ENCODE measurements around the gene HLA-A. TPM values are rescaled to one million over a fixed set of nuclear protein-coding genes. Genes with fewer than 3 reads are reported as not detected.
A peak's percentile ranks its signal among the peaks of the same experiment; 100 is the strongest.

Gene HLA-A
- total RNA-seq, 1 donor from 2014 or later, result 187 TPM

GRCh38 chr6:29933955-29934354 is 8.4 kb upstream of the HLA-A start:
- no peak for DNase-seq (ENCODE audit: low spot score)
- Mint-ChIP-seq H3K27ac (ENCODE audit: unreplicated experiment) (no peak overlapping the region), H3K9me3 (ENCODE audit: low read depth) (peaks cover 2% of the 10 kb centered on the region), H3K4me1 (ENCODE audit: low read depth) (no peaks in the 10 kb centered on the region), H3K36me3 (ENCODE audit: low read depth) (no peaks in the 10 kb centered on the region), H3K27me3 (ENCODE audit: low read depth) (peaks cover 14% of the 10 kb centered on the region), H3K4me3 (ENCODE audit: unreplicated experiment) (no peak overlapping the region)
- TF ChIP-seq CTCF (IDR thresholded peaks at IDR 0.05), result no peak

GRCh38 chr6:29935273-29935955 is 6.9 kb upstream of the HLA-A start:
- Mint-ChIP-seq H3K4me3 (ENCODE audit: unreplicated experiment) (no peak overlapping the region), H3K4me1 (ENCODE audit: low read depth) (no peaks in the 10 kb centered on the region), H3K9me3 (ENCODE audit: low read depth) (peaks cover 2% of the 10 kb centered on the region), H3K27ac (ENCODE audit: unreplicated experiment) (no peak overlapping the region), H3K36me3 (ENCODE audit: low read depth) (no peaks in the 10 kb centered on the region), H3K27me3 (ENCODE audit: low read depth) (peaks cover 5% of the 10 kb centered on the region)
- no peak for DNase-seq (ENCODE audit: low spot score)
- TF ChIP-seq CTCF (IDR thresholded peaks at IDR 0.05), result no peak

GRCh38 chr6:29938746-29939508 is 3.4 kb upstream of the HLA-A start:
- TF ChIP-seq CTCF (IDR thresholded peaks at IDR 0.05), result no peak
- Mint-ChIP-seq H3K4me3 (ENCODE audit: unreplicated experiment) (no peak overlapping the region), H3K27me3 (ENCODE audit: low read depth) (peaks cover 1% of the 10 kb centered on the region), H3K36me3 (ENCODE audit: low read depth) (peaks cover 1% of the 10 kb centered on the region), H3K9me3 (ENCODE audit: low read depth) (peaks cover 2% of the 10 kb centered on the region), H3K27ac (ENCODE audit: unreplicated experiment) (no peak overlapping the region), H3K4me1 (ENCODE audit: low read depth) (peaks cover 12% of the 10 kb centered on the region)
- DNase-seq (ENCODE audit: low spot score), result no peak

DNA sequence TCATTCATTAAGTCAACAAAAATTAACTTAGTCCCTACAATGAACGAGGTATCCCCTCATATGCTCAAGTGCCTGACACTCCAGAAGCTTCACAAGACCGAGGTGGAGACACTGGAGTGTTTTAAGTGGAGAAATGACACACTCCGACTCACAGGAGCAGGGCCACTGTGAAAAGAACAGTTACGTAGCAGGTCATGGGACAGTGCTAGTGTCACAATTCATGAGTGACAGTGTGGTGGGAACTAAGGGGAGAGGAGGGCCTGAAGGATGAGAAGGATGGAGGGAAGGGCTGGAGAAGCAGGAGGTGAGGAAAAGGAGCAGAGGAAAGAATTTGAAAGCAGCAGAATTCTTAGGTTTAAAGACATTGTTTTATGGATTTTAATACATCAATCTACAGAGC is 1.3 kb upstream of the HLA-A start:
- Mint-ChIP-seq H3K4me3 (ENCODE audit: unreplicated experiment) (no peak overlapping the region), H3K36me3 (ENCODE audit: low read depth) (peaks cover 6% of the 10 kb centered on the region), H3K9me3 (ENCODE audit: low read depth) (peaks cover 2% of the 10 kb centered on the region), H3K4me1 (ENCODE audit: low read depth) (peaks cover 12% of the 10 kb centered on the region), H3K27ac (ENCODE audit: unreplicated experiment) (peak overlapping the region; percentile 27), H3K27me3 (ENCODE audit: low read depth) (peaks cover 1% of the 10 kb centered on the region)
- DNase-seq (ENCODE audit: low spot score), result no peak
- no peak for TF ChIP-seq CTCF (IDR thresholded peaks at IDR 0.05)

GRCh38 chr6:29941471-29941870 is 861 bp upstream of the HLA-A start:
- Mint-ChIP-seq H3K4me3 (ENCODE audit: unreplicated experiment) (peak overlapping the region; percentile 88), H3K27me3 (ENCODE audit: low read depth) (peaks cover 1% of the 10 kb centered on the region), H3K36me3 (ENCODE audit: low read depth) (peaks cover 6% of the 10 kb centered on the region), H3K4me1 (ENCODE audit: low read depth) (peaks cover 12% of the 10 kb centered on the region), H3K9me3 (ENCODE audit: low read depth) (peaks cover 2% of the 10 kb centered on the region), H3K27ac (ENCODE audit: unreplicated experiment) (peak overlapping the region; percentile 87)
- no peak for DNase-seq (ENCODE audit: low spot score)
- TF ChIP-seq CTCF (IDR thresholded peaks at IDR 0.05), result no peak

Measured in chondrocyte (in vitro differentiated cells).